Stimulated activated CD4-positive, alpha-beta T cell treated with anti-CD3 and anti-CD28 coated beads, Interleukin-1b, Interleukin-23, amount 100 ng/mL, for 4 hours (primary cell): ENCODE data around the gene PTPRF.

Experiments used
- DNase-seq, 2 donors: peaks; one replicate each; pipeline ENCODE4 v3.0.0-alpha.2; 2020; ENCODE audit warnings: low read depth in 2 of 2

The PTPRF gene

DNA sequence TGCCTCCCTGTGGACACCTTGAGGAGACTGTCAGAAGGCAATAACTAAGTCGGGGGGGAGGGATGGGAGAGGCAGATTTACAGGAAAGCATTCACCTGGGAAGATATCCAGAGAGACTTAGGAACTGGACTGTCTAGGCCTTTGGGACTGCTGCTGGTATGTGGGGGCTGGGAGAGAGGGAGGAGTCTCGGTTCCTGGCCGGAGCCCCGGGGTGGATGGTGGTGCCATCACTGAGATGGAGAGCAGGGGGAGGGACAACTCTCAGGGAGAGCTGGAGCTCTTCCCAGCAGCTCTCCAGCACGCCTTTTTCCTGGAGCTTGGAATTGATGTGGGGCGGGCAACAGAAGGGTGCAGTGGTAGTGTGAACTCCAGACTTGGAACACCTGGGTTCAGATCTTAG lies 22.1 kb downstream of the PTPRF start:
- DNase-seq, result no peak

DNA sequence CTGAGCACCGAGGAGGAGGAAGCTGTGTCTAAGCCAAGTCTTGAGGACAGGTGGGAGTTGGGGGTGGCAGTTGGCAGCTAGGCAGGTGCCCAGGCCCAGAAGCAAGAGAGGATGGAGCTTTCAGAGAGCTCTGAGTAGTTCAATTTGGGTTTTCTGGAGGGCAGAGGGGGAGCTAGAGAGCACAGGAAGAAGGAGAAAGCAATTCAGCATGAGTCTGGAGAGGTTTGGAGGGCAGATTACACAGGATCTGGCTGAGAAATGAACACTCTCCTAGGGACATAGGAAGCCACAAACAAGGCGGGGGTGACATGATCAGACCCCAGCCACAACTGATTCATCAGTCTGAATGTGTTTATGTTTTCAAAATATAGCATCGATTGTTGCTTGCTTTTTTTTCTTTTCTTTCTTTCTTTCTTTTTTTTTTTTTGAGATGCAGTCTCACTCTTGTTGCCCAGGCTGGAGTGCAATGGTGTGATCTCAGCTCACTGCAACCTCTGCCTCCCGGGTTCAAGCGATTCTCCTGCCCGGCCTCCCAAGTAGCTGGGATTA lies 23.8 kb downstream of the PTPRF start:
- DNase-seq, result peak in 1 of 2 donors; percentile 10

DNA sequence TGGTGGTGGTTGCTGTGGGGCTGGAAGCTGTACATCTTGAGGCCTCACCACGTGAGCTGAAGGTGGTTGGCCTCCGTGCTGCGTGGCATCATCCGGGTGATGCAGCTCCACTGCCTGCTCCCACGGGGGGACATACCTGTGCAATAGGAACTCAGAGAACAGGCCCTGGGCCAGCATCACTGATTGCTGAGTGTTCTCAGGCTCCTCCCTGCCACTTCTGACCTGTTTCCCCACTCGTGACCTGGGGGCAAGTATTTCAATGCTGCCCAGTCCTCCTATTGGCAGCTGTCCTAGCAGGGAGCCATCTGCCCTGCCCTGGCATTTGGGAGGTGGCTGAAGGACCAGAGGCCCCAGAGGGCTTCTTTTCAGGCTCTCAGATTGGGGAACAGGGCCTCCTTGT lies 26.1 kb downstream of the PTPRF start:
- no peak for DNase-seq

DNA sequence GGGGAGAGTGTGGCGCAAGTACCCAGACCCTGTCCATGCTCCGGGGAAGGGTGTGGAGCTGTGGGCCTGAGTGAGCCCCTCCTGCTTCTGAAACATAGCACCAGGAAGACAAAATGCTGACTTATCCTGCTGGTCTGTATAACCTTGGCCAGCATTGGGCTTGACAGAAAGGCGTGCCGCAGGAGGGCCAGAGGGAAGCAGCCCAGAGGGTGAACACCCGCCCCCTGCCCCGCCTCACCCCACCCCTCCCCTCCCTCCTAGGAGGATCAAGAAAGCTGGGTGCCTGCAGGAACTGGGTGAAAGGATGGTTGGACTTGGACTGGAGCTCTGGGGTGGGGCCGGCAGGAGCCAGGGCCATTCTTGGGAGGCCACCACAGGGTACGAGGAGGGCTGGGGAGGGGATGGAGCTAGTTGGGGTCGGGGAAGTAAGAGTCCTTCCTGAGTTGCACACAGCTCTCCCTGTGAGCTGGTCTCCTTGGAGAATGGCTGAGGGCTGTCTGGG lies 27.1 kb downstream of the PTPRF start:
- DNase-seq, result no peak

DNA sequence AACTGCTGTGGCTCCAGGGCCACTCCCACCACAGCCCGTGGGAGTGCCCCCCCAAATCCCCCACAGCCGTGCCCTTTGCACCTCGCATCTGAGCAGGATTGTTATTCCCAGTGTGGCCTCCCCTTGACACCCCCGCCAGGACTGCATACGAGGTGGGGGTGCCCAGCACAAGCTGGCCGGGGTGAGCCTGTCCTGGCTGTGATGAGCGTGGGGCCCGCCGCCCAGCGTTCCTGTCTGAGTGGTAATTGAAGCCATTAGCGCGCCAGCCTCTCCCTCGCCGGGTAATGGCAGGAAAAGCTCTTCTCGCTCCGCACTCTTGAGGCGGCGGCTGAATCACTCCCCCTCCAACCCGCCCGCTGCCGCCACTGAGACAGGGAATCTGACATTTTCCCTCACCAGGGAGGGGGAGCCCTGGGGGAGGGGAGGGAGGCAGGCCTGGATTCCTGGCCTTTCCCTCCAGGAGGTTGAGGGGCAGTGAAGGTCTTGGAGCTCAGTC lies 27.7 kb downstream of the PTPRF start:
- DNase-seq, result no peak

DNA sequence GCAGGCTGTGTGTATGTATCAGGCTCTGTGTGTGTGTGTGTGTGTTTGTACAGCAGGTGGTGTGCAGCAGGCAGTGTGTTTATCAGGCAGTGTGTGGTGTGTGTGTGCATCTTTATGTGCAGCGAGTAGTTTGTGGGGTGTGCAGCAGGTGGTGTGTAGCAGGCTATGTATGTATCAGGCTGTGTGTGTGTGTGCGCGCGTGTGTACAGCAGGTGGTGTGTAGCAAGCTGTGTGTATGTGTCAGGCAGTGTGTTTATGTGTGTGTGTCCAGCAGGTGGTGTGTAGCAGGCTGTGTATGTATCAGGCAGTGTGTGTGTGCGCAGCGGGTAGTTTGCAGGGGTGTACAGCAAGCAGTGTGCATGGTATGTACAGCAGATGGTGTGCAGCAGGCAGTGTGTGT lies 29.0 kb downstream of the PTPRF start:
- no peak for DNase-seq

DNA sequence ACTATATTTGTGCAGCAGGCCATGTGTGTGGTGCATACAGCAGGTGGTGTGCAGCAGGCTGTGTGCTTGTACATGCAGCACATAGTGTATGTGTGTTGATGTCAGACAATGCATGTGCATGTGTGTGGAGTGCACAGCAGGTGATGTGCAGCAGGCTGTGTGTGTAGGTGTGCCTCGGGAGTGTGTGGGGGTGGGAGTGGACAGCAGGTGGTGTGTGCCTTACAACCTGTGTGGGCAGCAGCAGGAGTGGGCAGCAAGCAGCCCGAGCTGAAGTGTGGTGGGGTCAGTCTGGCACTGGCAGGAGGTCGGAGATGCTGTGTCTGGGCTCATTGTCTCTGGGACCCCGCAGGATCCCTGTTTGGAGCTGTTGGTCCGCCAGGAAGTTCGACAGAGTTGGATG lies 29.6 kb downstream of the PTPRF start:
- DNase-seq, result no peak

DNA sequence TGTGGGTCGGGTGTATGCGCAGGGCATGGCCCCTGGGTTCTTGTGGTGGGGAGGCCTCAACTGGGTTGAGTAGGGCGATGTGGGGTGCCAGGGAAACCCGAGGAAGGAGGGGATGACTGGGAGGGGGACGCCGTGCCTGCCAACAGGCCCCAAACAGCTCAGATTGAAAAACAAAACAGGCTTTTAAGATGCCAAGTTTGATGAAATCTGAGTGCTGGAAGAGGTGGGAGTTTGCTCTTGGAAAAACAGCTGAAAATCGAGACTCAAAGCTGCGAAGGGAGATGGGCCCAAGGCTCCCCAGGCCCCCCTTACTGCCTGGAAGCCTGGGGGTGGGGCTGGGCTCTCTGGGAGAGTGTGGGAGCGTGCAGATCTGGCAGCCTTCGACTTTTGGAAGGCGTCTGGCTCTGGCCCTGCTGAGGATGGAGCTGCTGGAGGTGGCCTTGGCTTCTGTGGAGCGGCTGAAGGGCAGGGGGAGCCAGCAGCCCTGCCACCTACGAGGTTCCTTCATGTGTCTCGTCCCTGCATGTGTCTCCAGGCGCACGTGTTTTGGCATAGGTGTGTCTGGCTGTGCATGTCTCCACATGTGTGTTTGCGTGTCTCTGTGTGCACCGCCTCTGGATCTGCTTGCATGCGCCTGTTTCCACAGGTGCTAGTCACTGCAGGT lies 33.3 kb downstream of the PTPRF start:
- no peak for DNase-seq

DNA sequence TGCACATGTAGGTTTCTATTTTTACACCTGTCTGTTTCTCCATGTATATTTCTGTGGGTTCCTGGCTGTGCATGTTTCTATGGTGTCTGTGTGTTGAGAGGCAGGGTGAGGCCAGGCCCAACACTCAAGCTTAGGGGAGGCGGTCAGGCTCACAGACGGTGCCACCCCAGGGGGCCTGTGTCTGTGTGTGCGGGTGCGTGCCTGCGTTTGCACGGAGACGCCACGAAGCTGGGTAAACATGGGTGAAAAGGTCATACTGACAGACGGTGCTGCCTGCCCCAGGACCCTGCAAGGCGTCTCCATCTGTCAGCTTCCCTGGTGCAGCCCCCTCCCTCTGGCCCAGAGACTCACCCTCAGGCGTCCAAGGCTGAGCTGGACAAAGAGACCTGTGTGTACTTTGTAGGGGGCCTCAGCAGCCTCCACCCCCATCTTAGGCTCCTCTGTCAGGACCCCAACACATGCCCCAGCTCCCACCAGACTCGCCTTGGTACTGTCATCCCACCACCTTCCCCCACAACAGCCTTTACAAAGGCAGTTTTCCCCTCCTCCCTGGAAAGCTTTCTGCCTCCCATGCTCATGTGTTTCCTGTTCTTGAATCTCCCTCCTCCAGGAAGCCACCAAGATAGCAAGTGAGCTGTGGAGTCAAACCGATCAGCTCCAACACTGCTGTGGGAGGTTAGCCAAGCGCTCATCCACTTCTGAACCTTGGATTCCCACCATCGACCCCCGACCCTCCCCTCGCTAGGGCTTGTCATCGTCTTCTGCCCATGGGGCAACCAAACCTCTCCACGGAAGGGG lies 34.1 kb downstream of the PTPRF start:
- DNase-seq, result no peak

DNA sequence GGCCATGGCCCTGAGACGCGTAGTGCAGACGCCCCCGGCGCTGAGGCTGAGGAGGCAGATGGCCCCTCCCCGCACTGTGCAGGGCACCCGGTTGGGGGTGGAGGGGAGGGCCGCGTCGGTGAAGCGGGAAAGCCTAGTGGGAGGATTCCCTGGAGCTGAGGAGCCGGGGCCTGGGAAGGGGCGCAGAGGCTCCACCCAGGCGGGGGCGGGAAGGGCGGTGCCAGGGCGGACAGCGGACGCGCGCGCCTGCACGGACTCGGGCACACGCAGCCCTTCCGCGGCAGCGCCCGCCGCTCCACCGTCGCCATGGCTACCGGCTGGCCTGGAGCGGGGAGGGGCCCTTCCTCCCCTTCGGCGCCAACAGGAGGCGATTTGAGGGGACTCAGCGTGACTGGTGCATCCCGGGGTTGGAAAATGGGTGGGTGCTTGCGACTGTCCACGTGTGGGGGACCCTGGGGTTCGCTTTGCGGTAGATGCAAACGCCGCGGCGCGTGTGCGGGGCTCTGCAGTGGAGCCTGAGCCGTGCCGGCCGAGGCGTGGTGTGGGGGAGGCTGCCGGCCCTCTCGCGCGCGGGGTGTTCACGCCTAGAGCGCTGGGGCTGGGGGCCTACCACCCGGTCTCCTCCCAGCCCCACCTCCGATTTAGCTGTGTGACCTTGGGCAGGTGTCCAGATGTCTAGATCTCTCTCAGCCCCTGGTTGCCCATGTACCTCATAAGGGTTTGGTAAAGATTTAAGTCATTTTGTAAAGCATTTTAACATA lies 35.1 kb downstream of the PTPRF start:
- peak in 1 of 2 donors; percentile 18 for DNase-seq

DNA sequence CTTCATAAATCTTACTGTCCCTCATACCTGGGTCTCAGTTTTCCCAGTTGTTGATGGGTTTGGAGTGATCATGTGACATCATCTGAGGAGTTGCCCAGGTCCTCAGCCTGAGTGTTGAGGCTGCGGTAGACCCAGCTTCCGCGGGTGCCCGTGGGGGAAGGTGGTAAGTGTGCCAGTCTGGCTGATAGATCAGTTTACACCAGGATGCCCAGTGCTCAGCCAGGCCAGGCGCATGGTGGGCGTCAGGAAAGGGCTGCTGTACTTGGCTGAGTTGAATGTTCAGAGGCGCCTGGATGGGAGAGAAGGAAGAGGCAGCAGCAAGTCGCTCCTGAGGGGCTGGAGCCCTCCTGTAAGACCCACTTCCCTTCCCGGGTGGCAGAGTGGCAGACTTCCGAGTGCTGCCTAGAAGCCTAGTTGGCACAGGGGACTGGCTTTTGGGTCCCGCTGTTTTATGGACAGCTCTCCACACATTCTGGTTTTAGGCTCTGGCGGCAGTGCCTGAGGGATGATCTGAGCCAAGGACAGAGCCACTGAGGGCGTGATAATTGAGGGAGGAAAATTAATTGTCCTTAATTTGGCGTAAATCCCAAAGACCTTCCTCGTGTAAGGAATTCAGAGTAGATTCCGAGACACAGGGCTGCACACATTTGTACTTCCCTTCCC lies 35.8 kb downstream of the PTPRF start:
- no peak for DNase-seq

DNA sequence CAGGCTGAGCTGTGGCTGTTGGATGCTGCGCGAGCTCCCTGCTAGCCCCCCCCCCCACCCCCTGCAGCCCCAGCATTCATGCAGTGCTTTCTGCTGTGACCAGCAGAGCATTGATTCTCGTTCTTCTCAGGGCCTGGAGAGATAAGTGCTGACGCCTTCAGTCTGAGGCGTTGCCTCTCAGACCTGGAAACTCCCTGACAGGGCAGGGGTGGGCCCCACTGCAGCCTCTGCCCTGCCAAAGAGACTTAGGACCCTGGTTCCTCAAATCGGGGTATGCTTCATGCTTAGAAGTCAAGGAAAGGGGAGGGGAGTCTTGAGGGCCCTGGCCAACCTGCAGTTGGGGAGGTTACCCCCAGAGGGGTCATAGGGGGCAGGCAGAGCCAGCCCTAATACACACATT lies 38.5 kb downstream of the PTPRF start:
- no peak for DNase-seq

DNA sequence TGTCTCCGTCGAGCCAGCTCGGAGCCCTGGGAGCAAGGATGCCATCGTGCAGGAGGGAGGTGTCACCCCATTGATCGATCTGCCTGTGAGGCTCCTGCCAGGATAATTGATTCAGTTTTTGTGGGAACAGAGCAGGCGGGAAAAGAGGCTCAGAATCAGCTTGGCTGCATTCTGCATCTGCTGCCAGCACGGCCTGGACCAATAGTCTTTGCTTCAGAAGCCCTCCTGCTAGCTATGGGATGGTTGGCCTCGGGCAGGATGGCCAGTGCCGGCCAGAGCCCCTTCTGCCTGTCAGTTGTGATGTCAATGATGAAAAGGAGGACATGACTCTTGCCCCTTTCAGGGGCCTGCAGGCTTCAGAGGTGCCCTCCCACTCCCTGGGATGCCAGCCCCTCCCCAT lies 39.6 kb downstream of the PTPRF start:
- DNase-seq, result no peak

DNA sequence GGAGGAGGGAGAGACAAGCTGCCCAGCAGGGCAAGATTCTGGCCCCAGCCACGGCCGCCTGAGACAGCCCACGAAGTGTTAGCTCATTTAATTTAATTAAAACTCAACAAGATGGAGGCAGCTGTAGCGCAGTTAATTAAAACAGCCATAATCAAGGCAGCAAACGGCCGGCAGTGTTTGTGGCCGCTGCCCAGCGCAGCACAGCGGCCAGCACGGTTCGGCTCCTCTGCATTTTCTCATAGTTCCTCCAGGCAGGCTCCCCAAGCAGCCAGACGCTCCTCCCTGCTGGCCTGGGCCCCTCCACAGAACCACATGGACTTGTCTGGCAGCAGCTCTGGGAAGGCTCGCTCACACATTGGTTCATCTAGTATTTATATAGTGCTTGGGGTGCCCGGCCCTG lies 40.0 kb downstream of the PTPRF start:
- DNase-seq, result no peak

DNA sequence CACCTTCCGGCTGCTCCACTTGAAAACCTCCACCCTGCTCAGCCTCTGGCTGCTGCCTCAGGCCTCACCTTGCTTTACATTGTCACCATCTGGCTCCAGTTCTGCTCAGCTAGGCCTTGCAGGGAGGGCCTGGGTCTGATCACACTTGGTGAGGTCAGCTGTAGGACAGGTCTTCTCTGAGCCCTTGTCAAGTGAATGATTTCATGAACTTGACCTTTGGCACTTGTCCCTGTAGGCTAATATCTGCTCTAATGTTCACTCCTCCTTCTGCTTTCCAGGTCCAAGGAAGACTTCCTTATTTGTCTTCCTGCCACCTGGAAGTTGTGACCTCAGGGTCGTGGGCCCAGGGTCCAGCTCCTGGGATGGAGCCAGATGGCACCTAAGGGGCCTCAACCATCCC lies 41.4 kb downstream of the PTPRF start:
- no peak for DNase-seq

DNA sequence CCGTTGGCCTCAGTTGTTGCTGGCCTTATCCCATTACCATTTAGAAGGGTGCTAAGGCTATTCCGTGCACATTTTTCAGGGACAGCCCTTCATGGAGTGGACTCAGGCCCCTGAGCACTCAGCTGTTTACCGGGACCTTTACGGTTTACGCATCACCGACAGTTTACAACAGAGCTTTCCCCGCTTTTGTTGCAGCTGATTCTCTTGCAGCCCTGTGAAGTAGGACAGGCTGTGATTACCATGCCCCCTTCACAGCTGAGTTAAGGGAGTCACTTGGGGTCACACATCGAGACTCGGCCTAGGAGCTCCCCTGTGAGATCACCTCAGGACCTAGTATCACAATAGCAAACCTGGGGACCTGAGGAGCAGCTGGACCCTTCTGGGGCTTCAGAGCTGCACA lies 41.9 kb downstream of the PTPRF start:
- DNase-seq, result no peak

DNA sequence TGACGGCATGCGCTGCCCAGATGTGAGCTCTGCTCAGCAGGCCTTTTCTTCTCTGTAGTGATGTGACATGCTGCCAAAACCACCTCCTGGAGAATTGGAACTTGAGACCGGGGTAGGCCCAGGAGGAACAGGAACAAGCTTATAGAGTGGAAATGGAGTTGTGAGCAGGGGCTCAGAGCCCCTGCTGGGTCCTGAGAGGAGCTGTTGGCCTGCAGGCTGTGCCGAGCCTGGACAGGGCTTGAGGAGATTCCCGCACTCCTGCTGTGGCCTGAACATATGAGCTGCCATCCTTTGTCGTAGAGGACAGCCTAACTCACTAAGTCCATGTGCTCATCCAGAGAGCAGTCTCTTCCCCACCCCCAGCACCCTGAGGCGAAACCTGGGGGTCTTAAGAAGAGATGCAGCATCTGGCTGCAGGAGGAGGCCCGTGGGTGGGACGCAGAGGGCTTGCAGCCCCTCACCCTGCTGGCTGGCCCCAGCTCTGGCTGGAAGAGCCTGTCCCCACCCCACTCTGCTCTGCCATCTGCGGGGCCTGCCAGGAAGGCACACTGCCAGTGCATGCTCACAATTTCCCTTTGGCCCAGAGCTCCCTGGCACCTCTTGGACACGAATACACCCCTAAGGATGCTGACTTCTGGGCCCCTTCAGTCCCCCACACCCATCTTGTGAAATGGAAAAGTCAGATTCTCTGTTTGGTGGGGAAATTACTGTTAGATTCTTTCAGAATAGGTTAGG lies 42.5 kb downstream of the PTPRF start:
- no peak for DNase-seq

DNA sequence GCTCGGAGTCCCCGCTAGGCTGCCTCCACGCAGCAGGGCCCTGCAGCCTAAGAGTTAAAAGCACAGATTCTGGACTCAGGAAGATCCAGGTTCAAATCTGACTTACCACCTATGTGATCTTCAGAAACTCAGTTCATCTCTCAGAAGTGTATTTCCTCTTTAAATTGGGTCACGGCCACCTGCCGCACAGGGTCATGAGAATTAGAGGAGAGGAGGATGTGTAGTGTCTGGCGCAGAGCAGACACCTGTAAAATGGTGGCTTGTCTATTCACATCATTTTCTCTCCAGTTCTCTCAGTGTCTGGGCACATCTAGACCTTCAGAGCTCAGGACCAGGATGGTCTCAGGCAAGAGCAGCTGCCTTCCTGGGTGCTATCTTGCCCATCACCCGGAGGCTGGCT lies 45.8 kb downstream of the PTPRF start:
- no peak for DNase-seq

DNA sequence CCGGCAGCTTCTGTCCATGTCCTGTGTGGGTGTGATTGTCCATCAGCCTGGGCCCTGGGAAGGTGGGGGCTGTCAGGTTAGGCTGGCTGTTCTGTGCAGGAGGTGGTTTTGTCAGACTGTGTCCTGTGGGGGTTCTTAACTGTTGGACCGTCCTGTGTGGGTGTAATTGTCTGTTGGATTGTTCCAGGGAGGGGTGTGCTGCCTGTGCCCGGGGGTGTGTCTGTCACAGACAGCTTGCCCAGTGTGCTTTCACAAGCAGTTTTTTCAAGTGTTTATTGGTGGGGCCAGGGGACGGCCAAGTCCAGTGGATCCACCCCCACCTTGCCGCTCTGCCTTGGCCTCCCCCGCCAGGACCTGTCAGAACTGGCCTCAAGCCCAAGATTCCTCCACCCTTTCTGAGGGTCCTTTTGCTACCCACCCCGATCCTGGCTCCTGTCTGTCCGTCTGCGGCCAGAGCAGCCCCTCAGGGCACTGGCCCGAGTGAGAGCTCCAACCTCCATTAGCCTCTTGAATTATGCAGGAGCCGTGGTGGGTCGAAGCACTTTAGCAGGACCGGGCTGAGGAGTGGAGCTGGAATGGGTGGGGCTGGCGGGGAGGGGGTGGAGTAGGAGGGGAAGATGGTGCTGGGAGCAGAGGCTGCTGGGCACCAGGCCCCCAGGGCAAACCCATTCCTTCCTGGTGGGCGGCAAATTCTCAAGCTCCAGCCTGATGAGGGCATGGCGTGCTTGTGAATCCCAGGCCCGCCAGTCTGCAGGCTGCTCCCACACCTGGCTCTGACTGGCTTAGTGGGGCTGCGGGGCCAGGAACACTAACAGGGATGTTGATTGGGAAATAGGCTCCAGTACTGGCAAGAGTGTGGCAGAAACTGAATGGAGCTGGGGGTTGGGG lies 47.2 kb downstream of the PTPRF start:
- DNase-seq, result no peak

DNA sequence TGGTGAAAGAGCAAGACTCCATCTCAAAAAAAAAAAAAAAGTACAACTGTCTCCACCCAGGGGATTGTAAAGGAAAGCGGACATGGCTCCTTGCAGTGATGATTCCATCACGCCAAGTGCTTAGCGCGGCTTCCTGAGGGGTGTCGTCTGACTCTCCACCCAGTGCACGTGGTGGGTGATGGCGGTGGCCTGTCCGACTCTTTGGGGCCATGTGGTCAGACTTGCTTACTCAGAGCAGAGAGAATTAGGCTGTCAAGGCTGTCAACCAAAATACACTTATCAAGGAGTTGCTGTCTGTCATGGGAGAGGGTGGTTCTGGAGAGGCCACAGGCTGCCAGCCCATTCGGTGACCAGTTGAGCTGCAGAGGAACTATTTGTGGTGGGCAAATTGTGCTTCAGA lies 49.4 kb downstream of the PTPRF start:
- no peak for DNase-seq
